Spinal cord (tissue), 10 donors: ENCODE results near the gene CHST12. TPM values are rescaled to one million over a fixed set of nuclear protein-coding genes. Genes with fewer than 3 reads are reported as not detected.
"Not testable (repeated sequence)": the region's sequence is repeated elsewhere in the genome, so short reads cannot be mapped to it uniquely, and the experiment has no call there.

ENCODE experiments used
- DNase-seq, 6 donors: peaks; one replicate each; pipeline versions ENCODE4 v3.0.0 to v3.0.0-alpha.2; 2013 to 2015; ENCODE audit warnings: low spot score in 6 of 6, low read depth in 4 of 6
- H3K27ac ChIP-seq: one replicate; pipeline ENCODE4 v1.5.1; 2013; ENCODE audit warnings: low read depth, low read length, control low read depth
- H3K27me3 ChIP-seq: one replicate; pipeline ENCODE4 v1.6.1; 2013; ENCODE audit warnings: low read length; ENCODE audit not compliant: control insufficient read depth, insufficient read depth
- H3K36me3 ChIP-seq: one replicate; pipeline ENCODE4 v1.6.1; 2013; ENCODE audit warnings: low read length; ENCODE audit not compliant: control insufficient read depth, insufficient read depth
- H3K4me1 ChIP-seq: one replicate; pipeline ENCODE4 v1.6.1; 2013; ENCODE audit warnings: low read length; ENCODE audit not compliant: control insufficient read depth, insufficient read depth
- H3K4me3 ChIP-seq: one replicate; pipeline ENCODE4 v1.5.1; 2013; ENCODE audit warnings: low read depth, low read length, control low read depth
- H3K9me3 ChIP-seq: one replicate; pipeline ENCODE4 v1.6.1; 2013; ENCODE audit warnings: low read length; ENCODE audit not compliant: control insufficient read depth, insufficient read depth
- WGBS: methylation state at CpG from one replicate; pipeline ENCODE4 v1.1.5; 2013; ENCODE audit warnings: missing lambda C conversion rate; ENCODE audit not compliant: insufficient coverage; 5-methylcytosine and 5-hydroxymethylcytosine counted together
- polyA plus RNA-seq, 2 donors: library from polyadenylated mRNA; unstranded; fragments of 120-200 nt; gene quantifications; one replicate each; pipeline ENCODE4 v1.2.1, GENCODE V29; 2013; ENCODE audit not compliant: insufficient read length in 2 of 2
- total RNA-seq, 2 donors: library from RNA; depleted of rRNA in 1 of 2; stranded (reverse); fragments of 120-200 nt in 1 of 2; fragments of >200 nt in 1 of 2; gene quantifications; one replicate each; pipeline versions ENCODE4 v1.2.3 to v1.2.4, GENCODE V29; 2013 to 2014
- donor health status: healthy.

Gene CHST12
- total and polyA plus RNA-seq, 4 donors, result 3.6 to 27.9 (median 16.4) TPM

DNA sequence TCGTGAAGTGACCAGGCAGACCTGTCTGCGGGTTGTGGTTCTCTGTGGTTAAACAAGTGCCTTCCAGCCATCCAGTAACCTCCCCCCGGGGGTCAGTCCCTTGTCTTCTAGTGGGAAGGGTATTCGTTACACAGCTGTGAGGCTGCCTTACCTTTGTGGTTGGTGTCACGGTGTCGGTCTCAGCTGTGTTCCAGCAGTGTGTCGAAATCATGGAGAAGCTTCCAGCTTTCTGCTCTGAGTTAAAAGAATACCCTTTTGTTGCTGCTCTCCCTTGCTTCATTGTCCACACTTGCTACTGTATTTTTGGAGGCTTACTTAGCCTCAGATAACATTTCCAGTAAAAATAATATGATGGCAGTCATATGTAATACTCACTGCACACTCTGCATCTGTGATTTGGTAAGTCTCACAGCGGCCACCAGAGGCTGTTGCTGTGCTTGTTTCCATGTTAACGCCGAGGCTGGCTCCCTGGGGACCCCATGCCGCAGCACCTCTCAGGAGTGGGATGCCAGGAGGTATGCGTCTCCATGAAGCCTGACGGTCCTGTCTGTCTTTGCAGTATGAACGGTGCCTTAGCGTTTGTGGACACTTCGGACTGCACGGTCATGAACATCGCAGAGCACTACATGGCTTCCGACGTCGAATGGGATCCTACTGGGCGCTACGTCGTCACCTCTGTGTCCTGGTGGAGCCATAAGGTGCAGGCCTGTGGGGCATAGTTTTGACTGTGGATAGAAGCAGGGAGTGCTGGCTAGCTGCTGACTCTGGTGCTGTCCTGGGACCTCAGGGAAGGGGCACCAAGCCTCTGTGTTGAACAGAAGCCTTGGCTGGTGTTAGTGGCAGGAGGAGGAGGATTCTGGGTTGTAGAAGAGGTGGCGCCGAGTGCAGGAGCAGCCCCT lies 28.3 kb upstream of the CHST12 start:
- H3K9me3 ChIP-seq, result no peaks in the 10 kb centered on the region
- WGBS, result 95% methylated on average over 24 of the region's 26 CpGs
- H3K27ac ChIP-seq, result no peak overlapping the region
- DNase-seq, result no peak
- H3K4me3 ChIP-seq, result no peak overlapping the region
- no peaks in the 10 kb centered on the region for H3K27me3 ChIP-seq
- no peaks in the 10 kb centered on the region for H3K4me1 ChIP-seq
- H3K36me3 ChIP-seq, result peaks cover 97% of the 10 kb centered on the region

DNA sequence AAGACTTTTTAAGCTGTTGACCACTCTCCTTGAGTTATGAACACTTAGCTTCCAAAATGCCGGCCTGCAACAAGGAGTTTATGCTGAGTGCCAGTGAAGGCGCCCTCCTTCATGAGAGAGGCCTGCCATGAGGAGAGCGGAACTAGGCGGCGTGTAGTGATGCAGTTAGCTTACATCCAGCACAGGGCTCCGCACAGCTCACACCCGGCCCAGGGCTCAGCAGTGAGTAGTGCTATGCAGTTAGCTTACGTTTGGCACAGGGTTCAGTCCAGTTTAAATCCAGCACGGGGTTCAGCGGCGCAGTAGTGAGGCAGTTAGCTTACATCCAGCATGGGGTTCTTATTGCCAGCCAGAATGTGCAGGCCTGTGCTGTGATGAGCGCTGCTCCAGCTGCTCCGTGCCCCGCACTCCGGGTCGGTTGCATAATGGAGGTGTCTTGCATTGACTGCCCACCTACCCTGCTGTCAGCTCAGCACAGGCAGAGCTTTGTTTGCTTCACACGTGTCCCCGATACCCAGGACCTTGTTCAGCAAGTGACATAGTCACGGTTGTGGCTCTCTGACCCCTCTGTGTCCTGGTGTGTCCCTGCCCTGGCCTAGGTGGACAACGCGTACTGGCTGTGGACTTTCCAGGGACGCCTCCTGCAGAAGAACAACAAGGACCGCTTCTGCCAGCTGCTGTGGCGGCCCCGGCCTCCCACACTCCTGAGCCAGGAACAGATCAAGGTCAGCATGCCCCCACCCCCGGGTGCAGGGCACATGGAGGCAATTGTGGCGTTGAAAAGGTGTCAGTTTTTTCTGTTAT lies 26.9 kb upstream of the CHST12 start:
- Histone ChIP-seq H3K4me3 (no peak overlapping the region), H3K27ac (no peak overlapping the region), H3K9me3 (no peaks in the 10 kb centered on the region), H3K36me3 (peaks cover 97% of the 10 kb centered on the region), H3K4me1 (no peaks in the 10 kb centered on the region), H3K27me3 (no peaks in the 10 kb centered on the region)
- WGBS, result 98% methylated on average over 27 of the region's 27 CpGs
- no peak for DNase-seq

DNA sequence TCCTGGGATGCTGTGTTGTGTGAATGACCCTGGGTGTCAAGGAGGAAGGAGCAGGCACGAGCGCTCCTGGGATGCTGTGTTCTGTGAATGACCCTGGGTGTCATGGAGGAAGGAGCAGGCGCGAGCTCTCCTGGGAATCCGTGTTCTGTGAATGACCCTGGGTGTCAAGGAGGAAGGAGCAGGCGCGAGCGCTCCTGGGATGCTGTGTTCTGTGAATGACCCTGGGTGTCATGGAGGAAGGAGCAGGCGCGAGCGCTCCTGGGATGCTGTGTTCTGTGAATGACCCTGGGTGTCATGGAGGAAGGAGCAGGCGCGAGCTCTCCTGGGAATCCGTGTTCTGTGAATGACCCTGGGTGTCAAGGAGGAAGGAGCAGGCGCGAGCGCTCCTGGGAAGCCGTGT lies 25.9 kb upstream of the CHST12 start:
- not testable (repeated sequence) for H3K27me3 ChIP-seq, H3K27ac ChIP-seq, H3K4me1 ChIP-seq, DNase-seq, H3K9me3 ChIP-seq, H3K4me3 ChIP-seq
- 90% methylated on average over 11 of the region's 18 CpGs for WGBS
- H3K36me3 ChIP-seq, result peaks cover 95% of the 10 kb centered on the region

DNA sequence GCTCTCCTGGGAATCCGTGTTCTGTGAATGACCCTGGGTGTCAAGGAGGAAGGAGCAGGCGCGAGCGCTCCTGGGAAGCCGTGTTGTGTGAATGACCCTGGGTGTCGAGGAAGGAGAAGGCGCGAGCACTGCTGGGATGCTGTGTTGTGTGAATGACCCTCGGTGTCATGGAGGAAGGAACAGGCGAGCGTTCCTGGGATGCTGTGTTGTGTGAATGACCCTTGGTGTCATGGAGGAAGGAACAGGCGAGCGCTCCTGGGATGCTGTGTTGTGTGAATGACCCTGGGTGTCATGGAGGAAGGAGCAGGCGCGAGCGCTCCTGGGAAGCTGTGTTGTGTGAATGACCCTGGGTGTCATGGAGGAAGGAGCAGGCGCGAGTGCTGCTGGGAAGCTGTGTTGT lies 25.3 kb upstream of the CHST12 start:
- not testable (repeated sequence) for DNase-seq, H3K9me3 ChIP-seq, H3K4me3 ChIP-seq, H3K4me1 ChIP-seq, H3K27ac ChIP-seq, H3K27me3 ChIP-seq
- H3K36me3 ChIP-seq, result peaks cover 94% of the 10 kb centered on the region
- WGBS, result 93% methylated on average over 13 of the region's 18 CpGs

DNA sequence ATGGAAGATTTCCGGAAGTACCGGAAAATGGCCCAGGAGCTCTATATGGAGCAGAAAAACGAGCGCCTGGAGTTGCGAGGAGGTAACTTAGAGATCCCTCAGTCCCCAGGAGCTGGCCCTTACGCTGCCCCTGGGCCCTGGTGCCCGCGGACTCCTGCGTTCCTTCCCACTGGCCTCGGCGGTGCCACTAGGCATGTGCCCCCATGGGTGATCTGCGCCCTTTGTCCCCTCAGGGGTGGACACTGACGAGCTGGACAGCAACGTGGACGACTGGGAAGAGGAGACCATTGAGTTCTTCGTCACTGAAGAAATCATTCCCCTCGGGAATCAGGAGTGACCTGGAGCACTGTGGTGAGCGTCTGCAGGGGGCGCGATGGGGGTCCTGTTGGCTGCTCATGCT lies 24.2 kb upstream of the CHST12 start:
- 97% methylated on average over 20 of the region's 20 CpGs for WGBS
- Histone ChIP-seq H3K9me3 (no peaks in the 10 kb centered on the region), H3K27me3 (no peaks in the 10 kb centered on the region), H3K27ac (no peak overlapping the region), H3K36me3 (peaks cover 93% of the 10 kb centered on the region), H3K4me3 (no peak overlapping the region), H3K4me1 (peaks cover 12% of the 10 kb centered on the region)
- no peak for DNase-seq

DNA sequence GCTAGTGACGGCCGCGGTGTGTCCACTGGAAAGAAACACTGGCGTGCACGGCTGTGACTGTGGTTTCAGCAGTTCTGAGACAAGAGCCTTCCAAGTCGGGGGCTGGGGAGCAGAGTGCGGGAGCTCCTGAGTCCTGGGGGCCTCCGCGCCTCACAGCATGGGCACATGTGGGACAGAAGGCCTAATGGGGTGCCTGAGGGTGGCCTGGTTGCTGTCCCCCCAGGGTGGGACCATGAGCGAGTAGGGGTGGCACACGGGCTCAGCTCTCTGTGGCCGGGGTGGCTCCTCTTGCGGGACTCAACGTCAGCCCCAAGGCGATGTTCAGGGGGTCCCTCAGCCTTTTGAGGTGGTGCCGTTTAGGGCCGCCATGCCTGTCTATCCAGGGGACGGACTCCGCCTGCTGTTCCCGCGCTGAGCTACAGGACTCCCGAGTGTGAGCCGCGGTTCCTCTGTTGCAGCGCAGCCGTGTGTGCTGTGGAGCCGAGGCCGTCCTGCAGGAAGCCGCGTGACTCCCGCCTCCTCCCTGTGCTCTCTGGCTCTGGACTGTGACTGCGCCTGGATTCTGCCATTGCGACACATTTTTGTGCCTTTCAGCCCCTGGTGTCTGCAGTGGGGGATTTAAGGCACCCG lies 23.5 kb upstream of the CHST12 start:
- WGBS, result 92% methylated on average over 34 of the region's 34 CpGs
- Histone ChIP-seq H3K4me1 (peaks cover 17% of the 10 kb centered on the region), H3K36me3 (peaks cover 93% of the 10 kb centered on the region)

DNA sequence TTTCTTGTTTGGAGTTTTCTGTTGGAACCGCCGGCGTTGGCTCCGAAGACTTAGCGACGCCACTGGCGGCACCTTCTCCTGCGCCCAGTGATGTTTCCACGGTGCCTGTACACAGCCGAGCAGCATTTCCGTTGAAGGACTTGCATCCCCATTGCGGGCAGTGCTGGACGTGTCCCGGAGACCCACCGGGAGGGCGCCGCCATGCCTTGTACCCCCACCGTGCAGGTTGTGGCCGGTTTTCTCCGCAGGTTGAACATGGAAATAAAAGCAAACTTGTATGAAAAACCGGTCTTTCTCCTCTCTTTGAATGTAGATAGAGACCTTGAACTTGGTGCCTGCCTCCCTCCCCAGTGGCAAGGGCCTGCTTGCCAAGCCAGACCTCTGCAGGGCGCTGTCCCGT lies 22.9 kb upstream of the CHST12 start:
- DNase-seq, result no peak
- no peaks in the 10 kb centered on the region for H3K9me3 ChIP-seq
- H3K4me1 ChIP-seq, result peaks cover 17% of the 10 kb centered on the region
- H3K27ac ChIP-seq, result no peak overlapping the region
- peaks cover 87% of the 10 kb centered on the region for H3K36me3 ChIP-seq
- H3K4me3 ChIP-seq, result no peak overlapping the region
- 94% methylated on average over 21 of the region's 23 CpGs for WGBS
- H3K27me3 ChIP-seq, result no peaks in the 10 kb centered on the region

More for the DNA sequence above, 23.5 kb upstream of the CHST12 start:
- H3K9me3 ChIP-seq, result no peaks in the 10 kb centered on the region
- H3K27me3 ChIP-seq, result no peaks in the 10 kb centered on the region
- H3K27ac ChIP-seq, result no peak overlapping the region
- no peak overlapping the region for H3K4me3 ChIP-seq
- DNase-seq, result no peak

DNA sequence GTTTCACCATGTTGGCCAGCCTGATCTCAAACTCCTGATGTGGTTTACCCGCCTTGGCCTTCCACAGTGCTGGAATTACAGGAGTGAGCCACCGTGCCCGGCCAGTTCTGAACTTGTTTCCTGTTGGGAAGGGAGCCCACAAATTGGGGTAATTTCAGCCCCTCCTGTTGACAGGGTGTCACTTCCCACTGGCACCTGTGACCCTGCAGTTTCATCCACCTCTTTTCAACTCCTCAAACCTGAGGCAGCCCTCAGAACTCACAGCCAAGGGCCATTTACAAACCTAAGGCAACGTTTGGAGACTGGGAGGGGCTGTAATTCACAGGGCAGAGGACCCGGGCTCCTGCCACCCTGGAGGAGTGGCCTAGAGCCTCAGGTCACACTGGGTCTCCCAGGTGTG lies 22.2 kb upstream of the CHST12 start:
- H3K27me3 ChIP-seq, result no peaks in the 10 kb centered on the region
- WGBS, result 65% methylated on average over 5 of the region's 5 CpGs
- H3K27ac ChIP-seq, result no peak overlapping the region
- peaks cover 80% of the 10 kb centered on the region for H3K36me3 ChIP-seq
- H3K9me3 ChIP-seq, result no peaks in the 10 kb centered on the region
- peaks cover 17% of the 10 kb centered on the region for H3K4me1 ChIP-seq
- DNase-seq, result no peak
- no peak overlapping the region for H3K4me3 ChIP-seq

DNA sequence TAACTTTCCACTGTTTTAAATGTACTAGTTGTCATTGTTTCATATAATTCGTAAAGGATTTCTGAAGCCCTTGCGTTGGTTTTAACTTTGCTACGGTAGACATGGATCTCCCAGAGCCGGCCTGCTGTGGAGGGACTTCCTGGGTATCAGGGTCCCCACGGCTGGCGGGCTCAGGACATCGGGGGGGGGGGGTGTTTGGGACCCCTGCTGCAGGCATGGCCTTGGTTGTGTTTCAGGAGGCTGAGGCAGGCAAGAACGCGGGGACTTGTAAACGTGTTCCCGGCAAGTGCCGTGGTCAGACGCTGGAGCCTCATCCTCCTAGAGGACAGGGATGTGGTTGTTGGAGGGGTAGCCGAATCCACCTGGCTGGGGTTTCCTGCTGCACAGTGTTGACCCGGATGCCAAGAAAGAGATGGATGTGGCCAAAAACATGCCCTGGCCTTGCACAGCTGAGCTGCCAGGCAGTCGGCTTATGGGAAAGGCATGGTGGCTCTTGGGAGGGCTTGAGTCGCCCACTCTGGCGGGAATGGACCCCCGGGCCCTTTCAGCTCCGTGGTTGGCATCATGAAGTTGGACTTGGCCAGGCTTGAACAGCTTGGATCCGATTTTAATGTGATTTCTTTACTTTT lies 21.4 kb upstream of the CHST12 start:
- peaks cover 72% of the 10 kb centered on the region for H3K36me3 ChIP-seq
- H3K4me3 ChIP-seq, result no peak overlapping the region
- no peak overlapping the region for H3K27ac ChIP-seq
- 79% methylated on average over 18 of the region's 21 CpGs for WGBS
- no peaks in the 10 kb centered on the region for H3K27me3 ChIP-seq
- no peaks in the 10 kb centered on the region for H3K9me3 ChIP-seq
- H3K4me1 ChIP-seq, result peaks cover 21% of the 10 kb centered on the region
- no peak for DNase-seq
